Ascending aorta (tissue), 2 donors: ENCODE measurements around the gene TSFM. TPM values are rescaled to one million over a fixed set of nuclear protein-coding genes. Genes with fewer than 3 reads are reported as not detected.

Experiments used
- DNase-seq, 2 donors: peaks; one replicate each; pipeline ENCODE4 v3.0.0-alpha.2; 2019; ENCODE audit warnings: low spot score in 2 of 2
- H3K27ac ChIP-seq, 2 donors: fragments of 200-600 bp; sonication (generic); one replicate each; pipeline ENCODE4 v1.5.1; 2016 to 2017; ENCODE audit warnings: mild to moderate bottlenecking in 1 of 2
- H3K27me3 ChIP-seq: fragments of 200-600 bp; sonication (generic); one replicate; pipeline ENCODE4 v1.5.1; 2017
- H3K36me3 ChIP-seq, 2 donors: fragments of 200-600 bp; sonication (generic); one replicate each; pipeline ENCODE4 v1.5.1; 2016
- H3K4me1 ChIP-seq, 2 donors: fragments of 200-600 bp; sonication (generic); one replicate each; pipeline ENCODE4 v1.5.1; 2016 to 2017; ENCODE audit warnings: mild to moderate bottlenecking in 1 of 2
- H3K4me3 ChIP-seq, 2 donors: fragments of 200-600 bp; sonication (generic); one replicate each; pipeline ENCODE4 v1.5.1; 2016 to 2017; ENCODE audit warnings: mild to moderate bottlenecking in 1 of 2
- H3K9me3 ChIP-seq, 2 donors: fragments of 200-600 bp; sonication (generic); one replicate each; pipeline ENCODE4 v1.5.1; 2016
- CTCF ChIP-seq, 3 experiments: fragments of 200-600 bp in 2 of 3; fragments of 450-650 bp in 1 of 3; sonication (generic) in 2 of 3; IDR thresholded peaks; one replicate each; pipeline ENCODE4 v1.5.1; 2016 to 2019; ENCODE audit warnings: antibody characterized with exemption in 3 of 3, mild to moderate bottlenecking in 1 of 3, moderate library complexity in 1 of 3
- intact Hi-C: fragments of 100-400 bp; cut with DNase I; formaldehyde crosslinking; loops from one replicate; pipeline ENCODE4 v1.15.1; 2023
- total RNA-seq: library from RNA; depleted of rRNA; stranded (reverse); fragments of >200 nt; gene quantifications from one replicate; pipeline ENCODE4 v1.1.0, GENCODE V29; 2016

The TSFM gene
- total RNA-seq, 1 donor from 2014 or later = 46.8 TPM

DNA sequence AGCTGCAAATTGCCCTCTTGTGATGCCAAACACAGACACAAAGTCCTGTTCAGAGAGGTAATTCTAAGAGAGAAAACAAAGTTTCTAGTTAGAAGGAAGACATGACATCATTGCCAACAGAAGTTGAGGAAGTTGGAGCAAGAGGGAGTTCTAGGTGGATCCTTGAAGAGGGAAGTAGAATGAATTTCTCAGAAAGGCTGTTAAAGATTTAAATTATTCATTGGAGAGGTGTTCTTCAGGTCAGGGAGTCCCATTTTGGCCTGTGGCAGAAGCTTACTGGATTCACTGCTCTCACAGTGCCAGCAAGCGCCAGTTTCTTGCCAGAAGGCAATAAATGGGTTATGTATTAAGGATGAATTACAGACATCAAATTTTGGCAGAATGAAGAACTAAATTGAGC lies 15.3 kb downstream of the TSFM start:
- no peak for TF ChIP-seq CTCF (IDR thresholded peaks at IDR 0.05)
- intact Hi-C loops = no loop called here
- peaks cover 72 to 78% of the 10 kb centered on the region in 2 donors for H3K36me3 ChIP-seq

DNA sequence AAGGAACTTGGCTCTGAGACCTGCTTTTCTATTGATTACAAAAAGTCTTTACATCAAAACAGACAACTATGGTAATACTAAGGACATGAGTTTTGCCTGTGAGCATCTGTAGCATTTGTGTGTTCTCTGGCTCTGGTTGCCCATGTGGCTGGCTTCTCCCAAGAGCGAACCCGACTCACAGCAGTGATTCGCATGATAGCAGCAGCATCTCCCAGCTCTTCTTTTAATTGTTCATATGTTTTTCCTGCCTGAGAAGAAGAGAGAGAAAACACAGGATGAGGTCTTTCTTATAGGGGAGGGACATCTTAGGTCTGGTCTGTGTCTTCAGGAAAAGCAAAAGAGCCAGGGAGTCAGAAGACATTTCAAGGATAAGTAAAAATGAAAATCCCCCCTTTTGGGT lies 18.4 kb downstream of the TSFM start:
- no peak for TF ChIP-seq CTCF (IDR thresholded peaks at IDR 0.05)
- Histone ChIP-seq H3K36me3 (peaks cover 68 to 75% of the 10 kb centered on the region in 2 donors), H3K4me3 (no peak overlapping the region), H3K27ac (no peak overlapping the region), H3K4me1 (peaks cover 3 to 4% of the 10 kb centered on the region in 2 donors), H3K9me3 (no peaks in the 10 kb centered on the region), H3K27me3 (no peaks in the 10 kb centered on the region)
- intact Hi-C loops = loop anchor here (5.0 kb wide), 1 partner anchor 41 kb away; no protein-coding TSS in a partner anchor
- DNase-seq = no peak

More for the DNA sequence above, 15.3 kb downstream of the TSFM start:
- Histone ChIP-seq H3K27ac (no peak overlapping the region), H3K9me3 (no peaks in the 10 kb centered on the region), H3K4me3 (no peak overlapping the region), H3K4me1 (no peaks in the 10 kb centered on the region), H3K27me3 (no peaks in the 10 kb centered on the region)
- no peak for DNase-seq

DNA sequence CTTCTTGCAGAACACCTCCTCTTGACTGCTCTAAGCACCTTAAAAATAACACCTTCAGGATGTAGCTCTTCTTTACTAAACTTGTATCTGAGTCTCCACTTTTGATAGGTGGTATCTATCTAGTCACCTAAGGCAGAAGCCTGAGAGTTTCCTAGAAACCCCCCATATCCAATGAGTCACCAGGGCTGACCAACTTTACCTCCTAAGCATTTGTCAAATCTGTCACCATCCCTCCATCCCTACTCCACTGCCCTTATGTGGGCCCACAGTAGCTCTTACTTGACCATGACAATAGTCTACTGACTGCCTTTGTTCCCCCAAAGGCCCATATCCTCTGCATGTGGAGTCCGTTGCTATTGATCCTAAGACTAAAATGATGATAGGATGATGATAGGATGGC lies 20.0 kb downstream of the TSFM start:
- DNase-seq = no peak
- Histone ChIP-seq H3K27me3 (no peaks in the 10 kb centered on the region), H3K36me3 (peaks cover 67 to 75% of the 10 kb centered on the region in 2 donors), H3K9me3 (no peaks in the 10 kb centered on the region), H3K4me1 (peaks cover 3 to 4% of the 10 kb centered on the region in 2 donors), H3K27ac (no peak overlapping the region), H3K4me3 (no peak overlapping the region)
- TF ChIP-seq CTCF (IDR thresholded peaks at IDR 0.05) = no peak
- intact Hi-C loops = loop anchor here (1.0 to 5.0 kb wide), 2 partner anchors 40 to 103 kb away; no protein-coding TSS in a partner anchor

DNA sequence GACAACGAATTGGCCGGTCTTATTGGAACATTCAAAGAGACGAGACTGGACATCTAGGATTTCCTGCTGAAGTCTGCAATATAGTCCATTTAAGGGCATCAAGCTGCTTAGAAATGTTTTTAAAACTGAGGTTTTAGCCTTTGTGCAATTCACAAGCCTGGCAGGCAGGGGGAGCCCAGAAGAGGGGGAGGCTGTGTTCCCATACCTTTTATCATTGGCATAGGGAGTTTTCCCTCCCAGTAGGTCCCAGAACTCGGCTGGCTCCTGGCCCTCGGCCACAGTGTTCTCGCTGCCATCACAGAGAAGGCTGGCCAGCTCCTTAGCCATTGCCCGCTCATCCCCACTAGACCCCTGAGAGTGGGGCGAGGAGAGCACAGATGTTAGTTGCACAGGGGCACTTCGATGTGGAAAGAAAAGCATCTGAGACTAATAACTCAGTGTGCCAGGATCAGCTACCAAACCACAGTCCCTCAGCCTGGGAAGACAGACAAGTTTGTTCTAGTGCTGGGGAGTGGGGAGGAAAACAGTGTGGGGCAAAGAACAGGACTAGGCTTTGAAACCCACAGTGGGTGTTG lies 20.8 kb downstream of the TSFM start:
- Histone ChIP-seq H3K4me1 (peaks cover 3 to 4% of the 10 kb centered on the region in 2 donors), H3K9me3 (no peaks in the 10 kb centered on the region), H3K4me3 (no peak overlapping the region), H3K27me3 (no peaks in the 10 kb centered on the region), H3K27ac (peak overlapping the region; percentile 25 to 40), H3K36me3 (peaks cover 65 to 81% of the 10 kb centered on the region in 2 donors)
- intact Hi-C loops = loop anchor here (1.0 to 5.0 kb wide), 2 partner anchors 39 to 102 kb away; no protein-coding TSS in a partner anchor
- peak; percentile 76 to 79 (median 78) for TF ChIP-seq CTCF (IDR thresholded peaks at IDR 0.05)
- DNase-seq = no peak

DNA sequence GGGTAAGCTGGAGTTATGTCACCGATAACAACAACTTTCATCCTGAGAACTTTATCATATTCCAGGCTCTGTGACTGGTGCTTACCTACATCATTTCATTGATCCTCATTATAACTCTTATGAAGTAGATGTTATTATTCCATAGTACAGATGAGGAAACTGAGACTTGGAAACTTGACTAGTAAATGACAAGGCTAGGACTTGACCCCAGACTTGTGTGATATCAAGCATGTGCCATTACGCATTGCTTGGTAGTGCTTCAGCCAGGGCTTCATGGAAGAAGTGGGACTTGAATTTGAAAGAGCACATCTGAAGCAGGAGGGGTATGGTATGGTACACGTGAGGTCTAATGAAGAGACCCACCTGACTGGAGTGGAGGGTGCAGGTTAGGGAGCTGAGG lies 24.1 kb downstream of the TSFM start:
- Histone ChIP-seq H3K27me3 (no peaks in the 10 kb centered on the region), H3K4me1 (peaks cover 3 to 4% of the 10 kb centered on the region in 2 donors), H3K9me3 (no peaks in the 10 kb centered on the region), H3K36me3 (peaks cover 59 to 75% of the 10 kb centered on the region in 2 donors), H3K4me3 (no peak overlapping the region), H3K27ac (no peak overlapping the region)
- DNase-seq = no peak
- intact Hi-C loops = no loop called here
- TF ChIP-seq CTCF (IDR thresholded peaks at IDR 0.05) = no peak
